HUES48 (cell line): ENCODE measurements around the gene SATB2.

Experiments
- H3K27ac ChIP-seq: one replicate; pipeline ENCODE4 v1.7.0; 2013; ENCODE audit warnings: low read depth, low read length, inconsistent platforms
- H3K27me3 ChIP-seq: 2 replicates; pipeline ENCODE4 v1.6.1; 2013; ENCODE audit warnings: mild to moderate bottlenecking, low read length; ENCODE audit not compliant: control insufficient read depth, insufficient read depth
- H3K36me3 ChIP-seq: 2 replicates; pipeline ENCODE4 v1.6.1; 2013; ENCODE audit warnings: low read length; ENCODE audit not compliant: control insufficient read depth, insufficient read depth
- H3K4me1 ChIP-seq: 2 replicates; pipeline ENCODE4 v1.6.1; 2013; ENCODE audit warnings: mild to moderate bottlenecking, low read length; ENCODE audit not compliant: control insufficient read depth, insufficient read depth
- H3K4me3 ChIP-seq: 2 replicates; pipeline ENCODE4 v1.5.1; 2013; ENCODE audit warnings: mild to moderate bottlenecking, low read depth, low read length
- H3K9ac ChIP-seq: 2 replicates; pipeline ENCODE4 v1.6.1; 2013; ENCODE audit warnings: mild to moderate bottlenecking, low read depth, low read length, moderate library complexity
- H3K9me3 ChIP-seq: 2 replicates; pipeline ENCODE4 v1.6.1; 2013; ENCODE audit warnings: low read length; ENCODE audit not compliant: control insufficient read depth, insufficient read depth

The SATB2 gene

GRCh38 chr2:199288424-199288823, 169.3 kb downstream of the SATB2 start:
- no peaks in the 10 kb centered on the region for H3K36me3 ChIP-seq
- H3K9me3 ChIP-seq, result no peaks in the 10 kb centered on the region
- no peak overlapping the region for H3K27ac ChIP-seq
- no peak overlapping the region for H3K9ac ChIP-seq
- H3K4me3 ChIP-seq, result no peak overlapping the region
- no peaks in the 10 kb centered on the region for H3K27me3 ChIP-seq
- no peaks in the 10 kb centered on the region for H3K4me1 ChIP-seq

DNA sequence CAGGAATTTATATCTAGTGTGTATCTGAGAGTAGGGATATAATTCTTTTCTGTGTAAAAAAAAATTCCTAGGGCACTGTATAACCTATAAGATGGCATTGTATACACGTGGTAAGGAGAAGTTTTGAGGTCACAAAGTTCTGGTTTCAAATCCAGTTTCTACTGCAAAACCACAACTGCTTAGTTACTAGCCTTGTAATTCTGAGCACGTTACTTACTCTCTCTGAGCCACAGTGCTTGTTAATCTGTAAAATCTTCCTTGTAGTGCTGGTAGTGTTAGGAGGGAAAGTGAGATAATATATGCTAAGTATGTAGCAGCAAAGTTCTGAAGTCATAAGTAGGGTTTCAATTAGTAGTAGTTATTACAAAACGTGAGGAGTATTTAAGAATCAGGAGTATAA, 175.4 kb downstream of the SATB2 start:
- Histone ChIP-seq H3K36me3 (no peaks in the 10 kb centered on the region), H3K9me3 (no peaks in the 10 kb centered on the region), H3K9ac (no peak overlapping the region)

DNA sequence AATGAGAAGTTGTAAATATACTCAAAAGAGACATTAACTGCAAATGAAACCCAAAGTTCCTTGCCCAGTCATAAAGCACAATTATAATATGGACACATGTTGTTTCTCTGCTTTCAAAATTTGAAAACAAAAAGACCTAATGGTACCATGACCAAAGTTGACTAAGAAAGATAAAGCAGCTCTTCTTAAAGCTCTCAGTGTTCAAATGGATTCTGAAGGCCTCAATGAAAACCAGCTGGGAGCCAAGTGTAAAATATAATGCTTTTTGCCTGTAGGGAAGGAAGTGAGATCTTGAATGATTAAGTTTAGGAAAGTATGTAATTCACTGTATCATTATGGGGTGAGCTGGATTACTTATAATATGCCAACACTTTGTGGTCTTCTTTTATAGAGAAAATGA, 178.6 kb downstream of the SATB2 start:
- H3K36me3 ChIP-seq, result no peaks in the 10 kb centered on the region
- H3K4me3 ChIP-seq, result no peak overlapping the region
- no peaks in the 10 kb centered on the region for H3K9me3 ChIP-seq
- H3K4me1 ChIP-seq, result no peaks in the 10 kb centered on the region
- no peaks in the 10 kb centered on the region for H3K27me3 ChIP-seq
- H3K9ac ChIP-seq, result no peak overlapping the region
- H3K27ac ChIP-seq, result no peak overlapping the region

More for the DNA sequence above, 175.4 kb downstream of the SATB2 start:
- Histone ChIP-seq H3K4me1 (no peaks in the 10 kb centered on the region), H3K4me3 (no peak overlapping the region), H3K27me3 (no peaks in the 10 kb centered on the region), H3K27ac (no peak overlapping the region)

GRCh38 chr2:199278099-199278498, 179.6 kb downstream of the SATB2 start:
- no peak overlapping the region for H3K4me3 ChIP-seq
- no peaks in the 10 kb centered on the region for H3K27me3 ChIP-seq
- H3K27ac ChIP-seq, result no peak overlapping the region
- no peaks in the 10 kb centered on the region for H3K4me1 ChIP-seq
- H3K9me3 ChIP-seq, result no peaks in the 10 kb centered on the region
- no peak overlapping the region for H3K9ac ChIP-seq
- no peaks in the 10 kb centered on the region for H3K36me3 ChIP-seq

- H3K27me3 ChIP-seq, result no peaks in the 10 kb centered on the region
- no peaks in the 10 kb centered on the region for H3K36me3 ChIP-seq
- H3K9me3 ChIP-seq, result no peaks in the 10 kb centered on the region
- no peak overlapping the region for H3K27ac ChIP-seq
- no peak overlapping the region for H3K9ac ChIP-seq
- H3K4me3 ChIP-seq, result no peak overlapping the region
- peaks cover 21% of the 10 kb centered on the region for H3K4me1 ChIP-seq
Measured at GRCh38 chr2:199273042-199273511, 184.7 kb downstream of the SATB2 start.

- H3K9ac ChIP-seq, result no peak overlapping the region
- H3K27ac ChIP-seq, result no peak overlapping the region
- H3K36me3 ChIP-seq, result no peaks in the 10 kb centered on the region
- no peak overlapping the region for H3K4me3 ChIP-seq
- H3K4me1 ChIP-seq, result no peaks in the 10 kb centered on the region
- H3K9me3 ChIP-seq, result peaks cover 6% of the 10 kb centered on the region
- H3K27me3 ChIP-seq, result no peaks in the 10 kb centered on the region
Measured at GRCh38 chr2:199261936-199262335, 195.8 kb downstream of the SATB2 start.

DNA sequence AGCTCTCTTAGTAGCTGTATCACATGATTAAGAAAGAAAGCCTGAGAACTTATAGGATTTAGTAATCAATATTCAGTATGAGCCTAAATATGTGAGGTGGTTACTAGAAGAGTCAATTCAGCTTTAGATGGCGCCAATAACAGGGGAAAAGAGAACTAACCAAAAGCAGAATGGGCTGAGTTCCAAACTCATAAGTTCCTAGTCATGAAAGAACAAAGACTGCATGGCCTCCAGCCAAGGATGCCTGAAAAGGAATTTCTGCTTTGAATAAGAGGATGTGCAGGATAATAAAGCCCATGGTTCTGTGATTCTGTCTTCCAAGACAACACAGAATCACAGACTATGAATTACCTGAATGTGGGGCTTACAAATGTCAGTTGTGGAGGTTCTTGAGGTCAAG, 196.5 kb downstream of the SATB2 start:
- H3K4me3 ChIP-seq, result no peak overlapping the region
- peaks cover 6% of the 10 kb centered on the region for H3K9me3 ChIP-seq
- H3K27me3 ChIP-seq, result no peaks in the 10 kb centered on the region
- no peaks in the 10 kb centered on the region for H3K4me1 ChIP-seq
- H3K27ac ChIP-seq, result no peak overlapping the region
- no peak overlapping the region for H3K9ac ChIP-seq
- no peaks in the 10 kb centered on the region for H3K36me3 ChIP-seq

DNA sequence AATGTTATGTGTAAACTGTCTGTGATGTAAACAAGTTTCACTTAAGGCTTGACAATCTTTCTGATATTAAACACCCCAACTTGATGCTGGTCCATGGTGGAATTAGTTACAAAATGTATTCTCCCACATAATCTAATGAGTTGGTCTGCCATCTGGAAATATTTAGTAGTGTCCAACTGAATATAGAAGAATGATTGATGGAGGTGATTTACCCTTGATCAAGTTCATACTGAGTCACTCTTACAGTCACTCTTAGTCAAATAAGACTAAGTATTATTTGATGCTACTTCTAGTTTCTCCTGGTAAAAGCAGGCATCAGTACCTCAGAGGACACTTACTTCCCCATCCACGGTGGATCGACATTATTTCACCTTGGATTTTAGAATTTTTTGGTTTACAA, 198.1 kb downstream of the SATB2 start:
- Histone ChIP-seq H3K9ac (no peak overlapping the region), H3K27me3 (no peaks in the 10 kb centered on the region), H3K4me1 (no peaks in the 10 kb centered on the region), H3K9me3 (peaks cover 6% of the 10 kb centered on the region), H3K4me3 (no peak overlapping the region), H3K36me3 (no peaks in the 10 kb centered on the region), H3K27ac (no peak overlapping the region)

DNA sequence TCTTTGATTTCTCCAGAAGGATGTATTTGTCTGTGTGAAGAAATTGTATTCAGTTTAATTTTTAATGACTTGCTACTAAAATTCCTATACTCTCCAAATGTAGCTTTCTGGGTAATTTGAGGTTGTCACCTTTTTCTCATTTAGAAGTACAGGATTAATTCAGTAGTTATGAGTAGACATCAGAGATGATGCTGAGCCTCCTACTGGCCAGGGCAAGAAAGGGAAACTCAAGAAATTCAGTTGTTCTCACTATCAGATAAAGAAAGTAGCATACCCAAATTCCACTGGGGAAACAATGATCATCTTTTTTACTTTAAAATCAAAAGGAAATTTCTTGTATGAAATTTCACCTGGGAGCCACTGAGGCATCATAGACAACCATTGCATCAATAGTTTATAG, 199.4 kb downstream of the SATB2 start:
- H3K27ac ChIP-seq, result no peak overlapping the region
- no peaks in the 10 kb centered on the region for H3K27me3 ChIP-seq
- no peaks in the 10 kb centered on the region for H3K36me3 ChIP-seq
- H3K4me1 ChIP-seq, result no peaks in the 10 kb centered on the region
- no peak overlapping the region for H3K9ac ChIP-seq
- H3K4me3 ChIP-seq, result no peak overlapping the region
- no peaks in the 10 kb centered on the region; the same call in 1 of the 2 replicates for H3K9me3 ChIP-seq

DNA sequence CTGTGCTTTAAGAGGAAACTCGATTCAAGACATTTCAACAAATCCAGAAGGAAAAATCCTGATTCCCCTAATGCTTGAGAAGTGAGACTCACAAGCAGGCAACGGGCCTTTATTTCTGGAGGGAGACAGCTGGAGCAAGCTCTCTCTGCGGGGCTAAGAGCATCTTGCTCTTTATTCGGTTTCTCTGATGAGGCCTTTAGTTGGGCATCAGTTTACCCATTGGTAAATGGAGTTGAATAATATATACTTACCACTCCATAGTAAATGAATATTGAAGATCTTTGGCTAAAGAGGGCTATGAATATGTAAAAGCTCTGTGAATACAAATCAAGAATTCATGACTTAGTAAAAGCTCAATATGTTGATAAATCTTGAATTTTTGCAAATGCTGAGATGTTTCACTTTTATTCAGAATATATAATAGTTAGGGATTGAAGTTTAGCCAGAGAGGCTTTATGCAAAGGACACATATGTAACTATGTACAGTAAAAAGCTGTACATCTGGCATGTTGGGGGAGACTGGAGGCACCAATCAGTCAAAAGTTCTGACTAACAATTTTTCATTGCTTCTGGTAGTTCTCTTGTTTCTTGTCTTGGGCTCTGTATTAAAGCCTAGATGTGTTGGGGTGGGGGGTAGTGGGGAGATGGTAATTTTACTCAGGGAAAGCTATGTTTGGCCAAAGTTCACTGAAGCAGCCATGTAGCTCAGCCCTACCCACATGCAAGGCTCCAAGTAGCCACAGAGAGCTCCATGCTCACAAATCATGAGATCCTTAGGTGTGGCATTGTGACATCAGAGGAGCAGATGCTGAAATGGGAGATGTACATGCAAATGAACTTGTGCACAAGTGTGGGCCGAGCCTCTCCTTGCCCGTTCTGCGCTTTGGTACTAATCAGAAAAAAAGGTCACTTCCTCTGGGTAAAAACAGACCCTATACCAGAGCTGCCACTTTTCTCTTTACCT, 200.2 kb downstream of the SATB2 start:
- Histone ChIP-seq H3K9ac (no peak overlapping the region), H3K36me3 (no peaks in the 10 kb centered on the region), H3K27ac (no peak overlapping the region), H3K4me1 (no peaks in the 10 kb centered on the region), H3K9me3 (no peaks in the 10 kb centered on the region), H3K27me3 (no peaks in the 10 kb centered on the region), H3K4me3 (no peak overlapping the region)

GRCh38 chr2:199230091-199230490, 227.6 kb downstream of the SATB2 start:
- Histone ChIP-seq H3K36me3 (no peaks in the 10 kb centered on the region), H3K9ac (no peak overlapping the region), H3K4me1 (no peaks in the 10 kb centered on the region), H3K4me3 (no peak overlapping the region), H3K27me3 (no peaks in the 10 kb centered on the region), H3K9me3 (no peaks in the 10 kb centered on the region; the same call in 1 of the 2 replicates), H3K27ac (no peak overlapping the region)
